GM12878 (cell line): ENCODE data around the gene ANO6. TPM values are rescaled to one million over a fixed set of nuclear protein-coding genes. Genes with fewer than 3 reads are reported as not detected.

Source experiments
- ATAC-seq: fragments of 200-7000 bp; cut with Tn5 transposase; 3 replicates; pipeline ENCODE4 v1.9.1; 2020; ENCODE audit warnings: mild to moderate bottlenecking, moderate library complexity
- BruUV-seq: library from RNA; stranded (reverse); fragments of 400-500 nt; replicated peaks from 2 replicates; lab custom pipeline; 2021; lab: Mats Ljungman, UMichigan
- CTCF ChIA-PET: fragments of 300-600 bp; sonication (Branson Sonifier 250); formaldehyde crosslinking; extraction: SDS; loops from one replicate; lab custom pipeline; 2021; ENCODE audit warnings: inconsistent platforms; lab: Yijun Ruan, JAX
- POLR2A ChIA-PET: fragments of 350-600 bp; formaldehyde crosslinking; extraction: SDS; loops from one replicate; lab custom pipeline; 2021; ENCODE audit warnings: inconsistent platforms; lab: Charles Lee
- RAD21 ChIA-PET: fragments of 300-600 bp; sonication (Branson Sonifier 250); formaldehyde crosslinking; loops from one replicate; lab custom pipeline; 2023; ENCODE audit warnings: antibody characterized with exemption; ENCODE audit not compliant: unreplicated experiment; lab: Charles Lee
- SMC1A ChIA-PET: fragments of 300-600 bp; sonication (Branson Sonifier 250); formaldehyde crosslinking; loops from one replicate; lab custom pipeline; 2023; ENCODE audit not compliant: unreplicated experiment, uncharacterized antibody; lab: Charles Lee
- DNase-seq: peaks from one replicate; pipeline ENCODE4 v3.0.0-alpha.2; 2011; ENCODE audit warnings: low read depth, low spot score
- FAIRE-seq: peaks from 3 replicates; lab custom pipeline; 2011; peaks lifted over from hg19 to GRCh38; lab: Jason Lieb, UNC
- H2AFZ ChIP-seq: 2 replicates; pipeline ENCODE4 v1.6.0; 2011; ENCODE audit warnings: low read depth, low read length, control low read depth; ENCODE audit not compliant: control insufficient read depth
- H3K27ac ChIP-seq: 2 replicates; pipeline ENCODE4 v1.5.1; 2011; ENCODE audit warnings: control low read depth; ENCODE audit not compliant: control insufficient read depth, insufficient read depth
- H3K27me3 ChIP-seq, 2 experiments: replicated peaks in 1 of 2; 2 replicates each; pipeline versions ENCODE4 v1.6.0 to v1.6.1; 2011; ENCODE audit warnings: low read length in 1 of 2; ENCODE audit not compliant: control insufficient read depth in 2 of 2, insufficient read depth in 2 of 2
- H3K36me3 ChIP-seq, 2 experiments: 2 replicates each; pipeline ENCODE4 v1.5.1; 2011; ENCODE audit warnings: low read length in 1 of 2; ENCODE audit not compliant: control insufficient read depth in 2 of 2, insufficient read depth in 2 of 2
- H3K4me1 ChIP-seq: 2 replicates; pipeline ENCODE4 v1.6.1; 2011; ENCODE audit warnings: mild to moderate bottlenecking, low read length, moderate library complexity, mixed read lengths; ENCODE audit not compliant: control insufficient read depth, insufficient read depth
- H3K4me2 ChIP-seq: 2 replicates; pipeline ENCODE4 v1.6.0; 2011; ENCODE audit warnings: control low read depth; ENCODE audit not compliant: control insufficient read depth, insufficient read depth
- H3K4me3 ChIP-seq: fragments of 200-600 bp; sonication (generic); 2 replicates; pipeline ENCODE4 v1.5.1; 2016
- H3K79me2 ChIP-seq: 2 replicates; pipeline ENCODE4 v1.6.0; 2011; ENCODE audit warnings: low read length; ENCODE audit not compliant: control insufficient read depth, insufficient read depth
- H3K9ac ChIP-seq: 2 replicates; pipeline ENCODE4 v1.8.0; 2011; ENCODE audit warnings: low read length, control low read depth, mixed read lengths; ENCODE audit not compliant: control insufficient read depth, insufficient read depth
- H3K9me3 ChIP-seq: replicated peaks from 3 replicates; pipeline ENCODE4 v1.5.1; 2011; ENCODE audit warnings: mild to moderate bottlenecking, low read length; ENCODE audit not compliant: control insufficient read depth, insufficient read depth
- H4K20me1 ChIP-seq: 2 replicates; pipeline ENCODE4 v1.6.0; 2011; ENCODE audit not compliant: control insufficient read depth, insufficient read depth
- FOXK2 ChIP-seq: fragments of 450-650 bp; IDR thresholded peaks from 2 replicates; pipeline ENCODE4 v1.6.1; 2017; ENCODE audit warnings: mild to moderate bottlenecking, moderate library complexity
- IKZF2 ChIP-seq, 2 experiments: fragments of 450-650 bp; IDR thresholded peaks; 2 replicates each; pipeline ENCODE4 v1.6.1; 2017; ENCODE audit warnings: mild to moderate bottlenecking in 2 of 2, moderate library complexity in 2 of 2
- LARP7 ChIP-seq: fragments of 450-650 bp; IDR thresholded peaks from 2 replicates; pipeline ENCODE4 v1.6.1; 2017; ENCODE audit warnings: mild to moderate bottlenecking
- MEF2B ChIP-seq: fragments of 450-650 bp; IDR thresholded peaks from 2 replicates; pipeline ENCODE4 v1.6.1; 2018; ENCODE audit warnings: mild to moderate bottlenecking, moderate library complexity; ENCODE audit not compliant: partially characterized antibody, poor library complexity, severe bottlenecking
- NKRF ChIP-seq: fragments of 450-650 bp; conservative IDR thresholded peaks from 2 replicates; pipeline ENCODE4 v1.6.1; 2017; ENCODE audit warnings: mild to moderate bottlenecking, moderate library complexity
- PKNOX1 ChIP-seq: fragments of 450-650 bp; IDR thresholded peaks from 2 replicates; pipeline ENCODE4 v1.6.1; 2016; ENCODE audit warnings: mild to moderate bottlenecking
- SIN3A ChIP-seq: IDR thresholded peaks from 2 replicates; pipeline ENCODE4 v1.6.1; 2012; ENCODE audit warnings: low read depth, low read length, improper control_type of control experiment
- WGBS: methylation state at CpG from one replicate; pipeline ENCODE4 v1.1.6; 2016; ENCODE audit warnings: low lambda C conversion rate; ENCODE audit not compliant: insufficient replicate concordance, insufficient coverage; ENCODE audit errors: missing lambda C conversion rate; 5-methylcytosine and 5-hydroxymethylcytosine counted together
- in situ Hi-C: fragments of 300-500 bp; cut with MboI; formaldehyde crosslinking; loops from 9 replicates; pipeline ENCODE4 v1.14.3; 2018; ENCODE audit warnings: mixed read lengths
- intact Hi-C: fragments of 100-400 bp; cut with micrococcal nuclease; formaldehyde crosslinking; loops from one replicate; pipeline ENCODE4 v1.14.2; 2022; ENCODE audit not compliant: unreplicated experiment
- polyA plus RNA-seq, 11 experiments: library from polyadenylated mRNA; depleted of rRNA in 4 of 11; unstranded in 6 of 11; stranded (reverse) in 5 of 11; fragments of >200 nt; fragmentation: Nextera tagmentation in 4 of 11; fragmentation: Illumina TruSeq in 1 of 11; extraction: Ambion mirVana in 4 of 11; extraction: Trizol in 1 of 11; gene quantifications; 1 replicate in 1 of 11; 2 replicates in 10 of 11; pipeline versions ENCODE4 v1.2.1 to v1.2.3, GENCODE V29; 2011 to 2016; ENCODE audit warnings: inconsistent platforms in 2 of 11, missing spikeins in 2 of 11, low read depth in 1 of 11
- total RNA-seq, 4 experiments: library from RNA; depleted of rRNA in 3 of 4; stranded (reverse); fragments of >200 nt in 3 of 4; fragmentation: Illumina TruSeq in 1 of 4; extraction: Trizol in 1 of 4; gene quantifications; 2 replicates each; pipeline versions ENCODE4 v1.2.1 to v1.2.3, GENCODE V29; 2013 to 2021

The ANO6 gene
- total and polyA plus RNA-seq, 10 of the 15 experiments (the other 5 are each of a cell fraction or from before 2014, with no cell fraction given) = 4.6 to 30.3 (median 26.0) TPM

- no peak overlapping the region for H2AFZ ChIP-seq
- H3K4me2 ChIP-seq = no peak overlapping the region
- H3K9ac ChIP-seq = no peak overlapping the region
- FAIRE-seq = no peak
- WGBS = 100% methylated on average over 1 of the region's 1 CpG
- H3K36me3 ChIP-seq = no peaks in the 10 kb centered on the region; a peak in 1 of 4 replicates
- no peaks in the 10 kb centered on the region for H3K27me3 ChIP-seq
- RAD21 ChIA-PET = interaction anchor here (1.0 kb wide), 1 partner anchor 33 kb away, joined by 3 read pairs; the partner anchor contains the start of gene ANO6
- in situ Hi-C loops = no loop called here
- H3K4me1 ChIP-seq = peaks cover 9% of the 10 kb centered on the region
- POLR2A ChIA-PET = interaction anchor here (0.6 kb wide), 1 partner anchor 41 kb away, joined by 3 read pairs; no protein-coding TSS in a partner anchor
- TF ChIP-seq PKNOX1 (no peak), SIN3A (no peak), LARP7 (no peak), MEF2B (no peak), FOXK2 (no peak), IKZF2 (IDR thresholded peaks at IDR 0.05) (no peak), NKRF (no peak)
- no peak for ATAC-seq
- H3K9me3 ChIP-seq = peaks cover 5% of the 10 kb centered on the region; the same call in 2 of the 3 replicates
- SMC1A ChIA-PET = interaction anchor here (1.1 kb wide), 1 partner anchor 15 kb away, joined by 3 read pairs; no protein-coding TSS in a partner anchor
- BruUV-seq = no TSS peak
- DNase-seq = no peak
- CTCF ChIA-PET = no interaction called here
- no peaks in the 10 kb centered on the region for H4K20me1 ChIP-seq
- H3K79me2 ChIP-seq = peaks cover 38% of the 10 kb centered on the region
- no peak overlapping the region for H3K4me3 ChIP-seq
- H3K27ac ChIP-seq = no peak overlapping the region
- intact Hi-C loops = no loop called here
Measured at GRCh38 chr12:45248095-45248494, 32.2 kb downstream of the ANO6 start.
